HG02884 (cell line): ENCODE results near the gene ITM2C.

ENCODE experiments used
- ATAC-seq: cut with Tn5 transposase; IDR thresholded peaks from one replicate; pipeline ENCODE4 v1.9.1; 2021; ENCODE audit warnings: mild to moderate bottlenecking, moderate library complexity; ENCODE audit not compliant: unreplicated experiment

ITM2C gene, protein sequence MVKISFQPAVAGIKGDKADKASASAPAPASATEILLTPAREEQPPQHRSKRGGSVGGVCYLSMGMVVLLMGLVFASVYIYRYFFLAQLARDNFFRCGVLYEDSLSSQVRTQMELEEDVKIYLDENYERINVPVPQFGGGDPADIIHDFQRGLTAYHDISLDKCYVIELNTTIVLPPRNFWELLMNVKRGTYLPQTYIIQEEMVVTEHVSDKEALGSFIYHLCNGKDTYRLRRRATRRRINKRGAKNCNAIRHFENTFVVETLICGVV

DNA sequence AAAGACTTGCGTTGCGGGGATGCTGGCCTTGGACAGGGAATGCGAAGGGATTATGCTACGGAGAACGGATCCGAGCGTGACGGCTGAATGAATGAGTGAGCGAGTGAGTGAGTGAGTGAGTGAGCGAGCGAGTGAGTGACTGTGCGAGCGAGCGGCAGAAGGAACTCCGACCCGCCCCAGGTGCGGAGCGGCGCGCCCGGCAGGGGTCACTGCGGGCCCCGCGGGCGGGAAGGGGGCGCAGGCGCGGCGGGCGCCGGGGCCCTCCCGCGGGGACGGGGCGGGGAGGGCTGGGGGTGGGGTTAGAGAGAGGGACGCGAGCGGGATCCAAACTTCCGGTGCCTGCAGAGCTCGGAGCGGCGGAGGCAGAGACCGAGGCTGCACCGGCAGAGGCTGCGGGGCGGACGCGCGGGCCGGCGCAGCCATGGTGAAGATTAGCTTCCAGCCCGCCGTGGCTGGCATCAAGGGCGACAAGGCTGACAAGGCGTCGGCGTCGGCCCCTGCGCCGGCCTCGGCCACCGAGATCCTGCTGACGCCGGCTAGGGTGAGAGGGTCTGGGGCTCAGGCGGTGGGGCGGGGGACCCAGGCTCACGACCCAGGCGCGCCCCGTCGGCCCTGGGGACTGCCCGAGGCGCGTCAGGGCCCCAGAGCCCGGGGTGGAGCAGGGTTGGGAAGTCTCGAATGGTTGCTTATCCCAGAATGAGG is at the start of gene ITM2C:
ITM2C (plus strand) TSS at position 338 of the 702 bp plus-strand sequence; CDS start at position 422, 84 bp downstream.
- peak; percentile 74 for ATAC-seq

GRCh38 chr2:230815088-230815487 is 49.7 kb upstream of the ITM2C start:
- ATAC-seq: no peak

GRCh38 chr2:230816735-230817134 is 48.0 kb upstream of the ITM2C start:
- ATAC-seq: no peak

GRCh38 chr2:230819433-230819832 is 45.3 kb upstream of the ITM2C start:
- ATAC-seq: no peak

- ATAC-seq: no peak
Observed at GRCh38 chr2:230821261-230821990, 43.3 kb upstream of the ITM2C start.

DNA sequence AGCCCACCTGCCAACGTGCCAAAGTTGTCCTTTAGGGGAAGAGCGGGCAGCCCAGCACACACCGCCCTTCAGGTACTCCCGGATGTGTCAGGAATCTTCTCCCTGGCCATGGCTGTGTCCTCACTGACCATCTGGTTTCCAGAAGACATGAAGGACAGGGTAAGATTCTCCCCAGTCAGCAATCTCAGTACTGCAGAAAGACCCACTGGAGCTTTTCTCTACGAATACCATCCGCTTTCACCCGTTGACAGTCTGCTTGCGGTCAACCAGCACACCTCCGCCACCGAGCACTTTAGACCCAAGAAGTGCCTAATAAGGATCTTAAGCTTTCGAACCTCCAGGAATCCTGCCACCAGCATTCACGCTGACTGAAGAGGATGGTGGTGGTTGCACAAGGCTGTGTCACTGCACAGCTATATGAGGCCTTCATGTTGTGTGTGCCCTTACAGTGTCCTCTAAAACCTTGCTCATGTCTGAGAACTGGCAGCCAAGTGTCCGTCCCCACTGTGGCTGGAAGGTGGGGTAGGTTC is 42.7 kb upstream of the ITM2C start:
- ATAC-seq: no peak

DNA sequence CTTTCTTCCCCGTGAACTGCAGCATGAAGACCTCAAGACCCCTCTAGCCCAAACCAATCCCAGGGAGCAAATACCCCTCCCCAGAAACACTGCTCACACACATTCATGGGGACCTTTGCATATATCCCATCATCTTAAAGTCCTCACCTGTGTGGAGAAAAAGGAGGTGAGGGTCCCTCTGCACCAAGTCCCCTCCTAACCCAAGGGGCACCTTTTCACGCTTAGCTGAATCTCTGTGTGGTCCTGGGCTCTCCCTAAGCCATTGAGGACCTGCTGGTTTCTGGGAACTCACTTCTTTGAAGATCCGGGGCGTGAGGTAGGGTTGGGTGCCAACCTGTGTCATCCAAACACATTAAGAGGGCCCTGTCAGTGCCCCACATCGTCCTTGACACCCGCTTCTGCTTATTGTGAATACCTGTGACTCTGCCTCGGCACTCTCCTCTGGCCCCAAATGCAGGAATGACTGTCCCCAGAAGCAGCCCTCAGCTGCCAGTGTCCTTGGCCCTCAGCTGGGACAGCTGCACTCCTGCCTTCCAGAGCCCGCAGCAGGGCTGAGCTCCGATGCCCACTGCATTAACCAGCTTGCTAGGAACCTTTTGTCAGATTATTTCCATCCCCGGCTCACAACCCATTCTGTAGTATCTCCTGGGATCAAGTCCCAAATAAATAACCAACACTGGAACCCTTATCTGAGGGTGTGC is 41.3 kb upstream of the ITM2C start:
- ATAC-seq: no peak

- ATAC-seq: no peak
Observed at GRCh38 chr2:230824406-230824978, 40.2 kb upstream of the ITM2C start.

GRCh38 chr2:230825354-230825753 is 39.4 kb upstream of the ITM2C start:
- no peak for ATAC-seq

- ATAC-seq: no peak
Observed at GRCh38 chr2:230827774-230828271, 36.9 kb upstream of the ITM2C start.

DNA sequence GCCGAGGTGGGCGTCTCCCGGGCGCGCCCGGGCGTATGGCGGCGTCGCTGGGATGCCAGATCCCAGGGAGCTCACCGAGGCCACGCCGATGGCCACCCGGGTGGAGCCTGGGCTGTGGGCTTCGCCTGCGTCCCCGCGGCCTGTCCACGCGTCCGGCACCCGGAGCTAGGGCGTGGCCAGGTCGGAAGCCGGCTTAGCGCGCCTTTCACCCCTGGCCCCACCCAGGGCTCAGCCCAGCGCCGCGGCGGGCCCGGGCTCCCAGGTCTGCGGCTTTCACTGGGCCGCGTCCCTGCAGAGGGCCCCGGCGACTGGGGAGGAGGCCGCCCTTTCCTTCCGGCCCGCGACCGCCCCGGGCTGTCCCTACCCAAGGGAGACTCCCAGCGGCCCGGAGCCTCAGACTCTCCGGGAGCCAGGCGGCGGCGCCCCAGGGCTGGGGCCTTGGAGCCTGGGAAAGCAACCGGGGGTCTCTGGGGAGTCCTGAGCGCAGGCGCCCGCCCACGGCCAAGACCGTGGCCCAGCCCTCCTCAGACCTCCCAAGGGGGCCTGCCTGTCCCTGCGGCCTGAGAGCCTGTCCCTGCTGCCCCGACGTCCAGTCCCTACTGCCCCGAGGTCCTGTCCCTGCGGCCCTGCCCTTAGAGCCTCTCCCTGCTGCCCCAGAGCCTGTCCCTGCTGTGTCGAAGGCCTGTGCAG is 36.3 kb upstream of the ITM2C start:
- no peak for ATAC-seq

DNA sequence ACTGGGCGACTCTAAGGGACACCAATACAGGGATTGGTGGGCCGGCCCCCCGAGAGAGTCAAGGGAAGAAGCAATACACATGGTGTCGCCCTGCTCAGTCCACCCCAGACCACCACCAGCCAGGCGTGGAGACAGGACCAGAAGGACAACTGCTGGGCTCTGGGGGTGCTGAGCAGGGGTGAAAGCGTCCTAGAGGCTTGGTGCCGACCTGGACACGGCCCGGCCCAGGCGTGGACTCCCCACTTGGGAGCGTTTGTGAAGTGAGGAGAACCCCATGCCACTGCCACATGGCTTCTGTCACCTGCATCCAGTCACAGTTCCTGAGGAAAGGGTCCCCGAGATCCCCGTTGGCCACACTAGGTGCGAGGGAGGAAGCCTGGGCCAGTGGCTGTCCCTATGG is 35.4 kb upstream of the ITM2C start:
- ATAC-seq: no peak

DNA sequence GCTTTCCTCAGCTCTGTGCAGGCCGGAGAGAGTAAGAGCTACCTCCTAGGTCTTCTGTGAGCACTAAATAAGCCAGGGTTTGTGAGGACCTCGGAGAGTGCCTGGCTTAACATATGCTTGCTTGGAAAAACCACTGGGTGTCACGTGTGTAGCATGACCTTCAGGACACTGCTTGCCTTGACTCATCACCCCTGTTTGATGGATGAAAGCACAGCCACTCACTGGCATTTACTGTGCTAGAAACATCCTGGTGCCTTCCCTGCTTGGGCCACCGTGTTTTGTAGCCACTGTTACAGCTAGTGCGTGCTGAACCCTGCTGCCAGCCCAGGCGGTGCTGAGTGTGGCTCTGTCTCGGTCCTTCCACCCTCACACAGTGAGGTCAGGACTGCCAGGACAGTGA is 34.8 kb upstream of the ITM2C start:
- ATAC-seq: no peak

DNA sequence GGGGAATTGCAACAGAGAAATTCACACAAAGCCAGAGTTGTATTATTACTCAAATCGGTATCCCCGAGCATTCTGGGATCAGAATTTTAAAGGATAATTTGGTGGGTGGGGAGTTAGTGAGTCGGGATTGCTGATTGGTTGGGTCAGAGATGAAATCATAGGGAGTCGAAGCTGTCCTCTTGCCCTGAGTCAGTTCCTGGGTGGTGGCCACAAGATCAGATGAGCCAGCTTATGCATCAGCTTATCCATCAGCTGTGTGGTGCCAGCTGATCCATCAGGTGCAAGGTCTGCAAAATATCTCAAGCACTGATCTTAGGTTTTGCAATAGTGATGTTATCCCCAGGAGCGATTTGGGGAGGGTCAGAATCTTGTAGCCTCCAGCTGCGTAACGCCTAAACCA is 34.3 kb upstream of the ITM2C start:
- no peak for ATAC-seq

DNA sequence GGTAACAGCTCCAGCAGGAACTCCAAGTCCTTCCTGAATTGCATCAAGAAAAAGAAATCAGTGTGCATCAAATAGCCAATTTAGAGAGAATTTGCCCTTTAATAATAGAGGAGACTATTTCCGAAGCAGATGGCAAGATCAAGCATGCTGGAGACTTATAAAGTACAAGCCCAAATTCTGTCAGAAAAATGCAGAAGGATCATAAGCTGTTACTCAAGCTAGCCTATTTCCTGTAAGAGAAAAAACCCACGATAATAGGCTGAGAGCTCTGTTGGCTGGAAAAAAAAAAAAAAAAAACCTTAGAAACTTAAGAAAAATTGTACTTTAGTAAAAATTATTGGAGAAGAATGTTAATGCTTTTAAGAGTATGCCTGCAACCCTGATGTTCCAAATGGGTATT is 24.4 kb upstream of the ITM2C start:
- ATAC-seq: no peak

- ATAC-seq: no peak
Observed at GRCh38 chr2:230842473-230842872, 22.3 kb upstream of the ITM2C start.

DNA sequence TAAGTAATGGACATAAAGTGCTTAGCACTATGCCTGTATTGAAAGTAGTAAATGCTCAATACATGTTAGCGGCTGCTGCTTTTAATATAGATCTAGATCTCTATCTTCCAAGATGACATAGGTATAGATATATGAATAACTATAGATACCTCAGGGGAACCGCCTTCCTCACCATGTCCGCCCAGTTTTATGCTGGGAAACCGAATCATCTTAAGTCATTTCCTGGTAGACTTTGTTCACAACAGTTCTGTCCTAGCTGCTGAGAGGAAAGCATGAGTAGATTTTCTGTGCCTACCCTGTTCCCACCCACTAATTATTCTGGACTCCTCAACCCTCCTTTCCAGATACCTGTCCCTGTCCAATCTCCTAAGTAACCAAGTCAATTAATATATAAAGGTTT is 21.6 kb upstream of the ITM2C start:
- ATAC-seq: no peak

GRCh38 chr2:230846360-230846759 is 18.4 kb upstream of the ITM2C start:
- ATAC-seq: no peak

DNA sequence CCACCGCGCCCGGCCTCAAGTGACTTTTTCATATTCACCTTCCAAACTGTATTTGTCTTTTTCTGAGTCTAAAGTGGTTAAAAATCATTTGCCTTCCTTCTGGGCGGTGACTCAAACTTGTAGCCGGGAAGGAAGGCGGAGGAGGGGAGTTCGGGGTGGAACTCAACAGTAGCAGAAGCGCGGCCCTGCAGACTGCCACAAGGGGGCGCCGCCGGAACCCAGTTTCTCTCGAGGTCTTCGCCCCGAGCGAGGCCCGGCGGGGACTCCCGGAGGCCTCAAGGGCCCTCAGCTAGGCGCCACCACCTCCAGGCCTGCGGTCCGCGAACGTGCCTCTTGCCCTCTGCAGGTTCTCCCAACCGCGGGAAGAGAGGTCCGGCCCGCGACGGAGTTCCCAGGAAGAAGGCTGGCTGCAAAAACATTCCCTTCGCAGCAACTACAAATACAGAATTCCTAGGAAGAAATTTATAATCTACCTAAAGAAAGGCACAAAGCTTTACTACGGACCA is 16.8 kb upstream of the ITM2C start:
- ATAC-seq: peak; percentile 87
